A673 (cell line): ENCODE measurements around the gene DOCK10. TPM values are rescaled to one million over a fixed set of nuclear protein-coding genes. Genes with fewer than 3 reads are reported as not detected.

Source experiments
- BruUV-seq: library from RNA; stranded (reverse); fragments of 400-500 nt; replicated peaks from 2 replicates; lab custom pipeline; 2021; lab: Mats Ljungman, UMichigan
- CTCF ChIA-PET: fragments of 300-600 bp; sonication (Branson Sonifier 250); formaldehyde crosslinking; loops from one replicate; lab custom pipeline; 2022; ENCODE audit warnings: antibody characterized with exemption; lab: Charles Lee
- POLR2A ChIA-PET: fragments of 300-600 bp; sonication (Branson Sonifier 250); formaldehyde crosslinking; loops from one replicate; lab custom pipeline; 2022; ENCODE audit warnings: antibody characterized with exemption; ENCODE audit not compliant: low non-redundant PET; lab: Charles Lee
- DNase-seq: peaks from one replicate; pipeline ENCODE4 v3.0.0-alpha.2; 2015; ENCODE audit warnings: low spot score
- H3K27ac ChIP-seq: fragments of 200-600 bp; sonication (generic); 2 replicates; pipeline ENCODE4 v1.5.1; 2016; ENCODE audit warnings: mixed run types, low read depth, mild to moderate bottlenecking, mixed read lengths, antibody characterized with exemption, low read length; ENCODE audit not compliant: poor library complexity, severe bottlenecking
- H3K27me3 ChIP-seq: fragments of 200-600 bp; sonication (generic); replicated peaks from 2 replicates; pipeline ENCODE4 v1.6.1; 2017; ENCODE audit warnings: mixed run types, low read depth, mild to moderate bottlenecking, mixed read lengths, antibody characterized with exemption, low read length; ENCODE audit not compliant: insufficient read depth, poor library complexity
- H3K36me3 ChIP-seq: fragments of 200-600 bp; sonication (generic); 2 replicates; pipeline ENCODE4 v1.6.1; 2016; ENCODE audit warnings: mixed run types, mild to moderate bottlenecking, mixed read lengths, antibody characterized with exemption, low read length; ENCODE audit not compliant: insufficient read depth, poor library complexity, severe bottlenecking
- H3K4me1 ChIP-seq: fragments of 200-600 bp; sonication (generic); 2 replicates; pipeline ENCODE4 v1.6.1; 2017; ENCODE audit warnings: mixed run types, mild to moderate bottlenecking, mixed read lengths, antibody characterized with exemption, low read length; ENCODE audit not compliant: insufficient read depth, poor library complexity, severe bottlenecking
- H3K4me3 ChIP-seq: fragments of 200-600 bp; sonication (generic); 2 replicates; pipeline ENCODE4 v1.5.1; 2016; ENCODE audit warnings: low read depth, mixed run types, mild to moderate bottlenecking, mixed read lengths, low read length; ENCODE audit not compliant: poor library complexity, severe bottlenecking
- H3K9me3 ChIP-seq: fragments of 200-600 bp; sonication (generic); 2 replicates; pipeline ENCODE4 v1.6.1; 2016; ENCODE audit warnings: mixed run types, low read depth, mild to moderate bottlenecking, mixed read lengths, antibody characterized with exemption, low read length; ENCODE audit not compliant: poor library complexity, severe bottlenecking
- CTCF ChIP-seq: fragments of 300-800, 200-600 bp; sonication (generic); conservative IDR thresholded peaks from 2 replicates; pipeline ENCODE4 v1.5.1; 2017; ENCODE audit warnings: low read depth, mild to moderate bottlenecking, antibody characterized with exemption, low read length, moderate library complexity, mixed read lengths
- EZH2 ChIP-seq: fragments of 200-600 bp; sonication (generic); IDR thresholded peaks from 2 replicates; pipeline ENCODE4 v1.6.1; 2017; ENCODE audit warnings: borderline replicate concordance, low read depth, mild to moderate bottlenecking, mixed read lengths, antibody characterized with exemption, low read length; ENCODE audit not compliant: poor library complexity, severe bottlenecking
- intact Hi-C: fragments of 100-400 bp; cut with micrococcal nuclease; formaldehyde crosslinking; loops from one replicate; pipeline ENCODE4 v1.10.0; 2022; ENCODE audit not compliant: unreplicated experiment
- total RNA-seq: library from RNA; stranded (reverse); gene quantifications from 2 replicates; pipeline ENCODE4 v1.2.3, GENCODE V29; 2021

DOCK10 gene
- total RNA-seq, 1 experiment from 2014 or later, result 5.1 TPM

GRCh38 chr2:225009768-225010167 is 32.5 kb downstream of the DOCK10 start:
- ChIA-PET POLR2A (no interaction called here), CTCF (no interaction called here)
- intact Hi-C loops, result loop anchor here (5.0 to 10.0 kb wide), 2 partner anchors 235 to 652 kb away; no protein-coding TSS in a partner anchor
- Histone ChIP-seq H3K9me3 (no peaks in the 10 kb centered on the region), H3K27ac (no peak overlapping the region), H3K36me3 (no peaks in the 10 kb centered on the region), H3K27me3 (no peaks in the 10 kb centered on the region), H3K4me1 (no peaks in the 10 kb centered on the region), H3K4me3 (no peak overlapping the region)
- TF ChIP-seq CTCF, result no peak
- no peak for TF ChIP-seq EZH2
- no peak for DNase-seq
- no TSS peak for BruUV-seq

GRCh38 chr2:225008935-225009334 is 33.3 kb downstream of the DOCK10 start:
- POLR2A ChIA-PET, result no interaction called here
- TF ChIP-seq CTCF (peak; percentile 73), EZH2 (no peak)
- CTCF ChIA-PET, result no interaction called here
- intact Hi-C loops, result loop anchor here (5.0 to 10.0 kb wide), 2 partner anchors 234 to 652 kb away; no protein-coding TSS in a partner anchor
- no peaks in the 10 kb centered on the region for H3K4me1 ChIP-seq
- H3K27ac ChIP-seq, result no peak overlapping the region
- H3K4me3 ChIP-seq, result no peak overlapping the region
- no peaks in the 10 kb centered on the region for H3K27me3 ChIP-seq
- no TSS peak for BruUV-seq
- peak; percentile 37 for DNase-seq
- no peaks in the 10 kb centered on the region for H3K36me3 ChIP-seq
- no peaks in the 10 kb centered on the region for H3K9me3 ChIP-seq

- no peaks in the 10 kb centered on the region for H3K9me3 ChIP-seq
- TF ChIP-seq CTCF, result no peak
- TF ChIP-seq EZH2, result no peak
- H3K27ac ChIP-seq, result no peak overlapping the region
- H3K36me3 ChIP-seq, result no peaks in the 10 kb centered on the region
- ChIA-PET CTCF (no interaction called here), POLR2A (no interaction called here)
- H3K27me3 ChIP-seq, result no peaks in the 10 kb centered on the region
- no TSS peak for BruUV-seq
- H3K4me3 ChIP-seq, result no peak overlapping the region
- intact Hi-C loops, result loop anchor here (5.0 to 10.0 kb wide), 2 partner anchors 234 to 651 kb away; no protein-coding TSS in a partner anchor
- no peaks in the 10 kb centered on the region for H3K4me1 ChIP-seq
- DNase-seq, result no peak
Measured at GRCh38 chr2:225008179-225008856, 34.0 kb downstream of the DOCK10 start.
